GM21723 (cell line): ENCODE measurements around the gene RFX7.
A peak's percentile ranks its signal among the peaks of the same experiment; 100 is the strongest.
"Not testable (repeated sequence)": the region's sequence is repeated elsewhere in the genome, so short reads cannot be mapped to it uniquely, and the experiment has no call there.

Experiments
- ATAC-seq: cut with Tn5 transposase; IDR thresholded peaks from one replicate; pipeline ENCODE4 v1.9.1; 2021; ENCODE audit warnings: mild to moderate bottlenecking, moderate library complexity; ENCODE audit not compliant: unreplicated experiment

The RFX7 gene

GRCh38 chr15:56243163-56244037, at the start of gene RFX7:
RFX7 (minus strand) TSS chr15:56243879; CDS start chr15:56243285, 594 bp downstream.
- ATAC-seq, result peak; percentile 47

DNA sequence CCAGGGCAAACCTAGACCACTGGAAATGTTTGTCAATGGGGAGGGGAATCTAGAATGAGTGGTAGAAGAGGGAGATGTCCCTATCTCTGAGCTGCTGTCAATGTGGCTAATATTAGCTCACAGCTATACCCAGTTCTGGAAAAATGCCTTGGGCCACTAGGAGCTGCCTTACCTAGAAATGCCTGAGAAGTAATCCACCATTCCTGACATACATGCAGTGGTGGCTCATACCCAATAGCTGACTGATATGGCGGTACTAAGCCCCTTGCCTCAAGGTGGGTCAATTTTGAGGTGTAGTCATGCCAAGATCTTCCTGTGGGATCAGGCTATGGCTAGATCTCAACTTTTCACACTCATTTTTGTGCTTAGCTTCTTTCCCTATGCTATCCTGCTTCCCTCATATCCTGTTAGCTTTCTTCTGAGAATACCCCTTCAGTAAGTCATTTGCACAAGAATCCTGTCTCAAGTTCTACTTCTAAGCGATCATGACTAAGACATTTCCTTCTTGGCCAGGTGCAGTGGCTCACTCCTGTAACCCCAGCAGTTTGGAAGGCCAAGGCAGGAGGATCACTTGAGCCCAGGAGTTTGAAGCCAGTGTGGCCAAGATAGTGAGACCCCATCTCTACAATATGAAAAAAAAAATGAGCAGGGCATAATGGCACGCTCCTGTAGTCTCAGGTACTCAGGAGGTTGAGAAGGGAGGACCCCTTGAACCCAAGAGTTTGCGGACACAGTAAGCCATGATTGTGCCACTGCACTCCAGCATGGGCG, 49.1 kb upstream of the RFX7 start:
- no peak for ATAC-seq

DNA sequence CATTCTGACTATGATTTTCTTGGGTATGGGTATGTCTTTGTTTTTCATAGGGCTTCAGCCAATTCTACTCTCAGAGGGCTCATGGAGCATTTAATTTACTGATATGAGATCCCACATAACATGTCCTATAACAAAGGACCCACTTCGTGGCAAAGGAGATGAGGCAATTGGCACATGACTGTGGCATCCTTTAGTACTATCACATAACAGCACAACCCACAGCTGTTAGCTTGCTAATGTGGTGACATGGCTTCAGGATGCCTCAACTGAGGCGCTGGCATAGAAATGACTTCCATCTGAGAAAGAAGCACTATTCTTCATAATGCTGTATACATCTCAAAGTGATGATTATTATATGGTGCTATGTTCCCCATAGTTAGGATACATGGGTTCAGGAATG, 48.1 kb upstream of the RFX7 start:
- ATAC-seq, result no peak

GRCh38 chr15:56286213-56286612, 42.5 kb upstream of the RFX7 start:
- ATAC-seq, result no peak

GRCh38 chr15:56281145-56281544, 37.5 kb upstream of the RFX7 start:
- ATAC-seq, result no peak

DNA sequence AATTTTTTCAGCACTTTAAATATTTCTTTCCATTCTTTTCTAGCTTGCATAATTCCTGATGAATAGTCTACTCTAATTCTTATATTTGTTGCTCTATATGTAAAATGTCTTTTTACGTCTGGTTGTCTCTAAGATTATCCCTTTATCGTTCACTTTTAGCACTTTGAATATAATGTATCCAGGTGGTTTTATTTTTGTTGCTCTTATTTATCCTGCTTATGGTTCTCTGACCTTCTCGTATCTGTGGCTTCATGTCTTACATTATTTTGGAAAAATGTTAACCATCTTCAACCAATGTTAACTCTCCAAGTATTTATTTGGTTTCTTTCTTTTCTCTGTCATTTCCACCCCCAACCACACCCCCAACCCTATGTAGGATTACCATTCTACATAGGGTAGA, 30.0 kb upstream of the RFX7 start:
- ATAC-seq, result no peak

GRCh38 chr15:56272454-56272853, 28.8 kb upstream of the RFX7 start:
- no peak for ATAC-seq

- ATAC-seq, result not testable (repeated sequence)
Measured at GRCh38 chr15:56266465-56266864, 22.8 kb upstream of the RFX7 start.

GRCh38 chr15:56261854-56262509, 18.3 kb upstream of the RFX7 start:
- ATAC-seq, result no peak

- ATAC-seq, result not testable (repeated sequence)
Measured at GRCh38 chr15:56257306-56257705, 13.6 kb upstream of the RFX7 start.

GRCh38 chr15:56254265-56254664, 10.6 kb upstream of the RFX7 start:
- ATAC-seq, result no peak

GRCh38 chr15:56252386-56252785, 8.7 kb upstream of the RFX7 start:
- no peak for ATAC-seq

GRCh38 chr15:56251315-56252095, 7.8 kb upstream of the RFX7 start:
- ATAC-seq, result no peak

- no peak for ATAC-seq
Measured at GRCh38 chr15:56250626-56251025, 6.9 kb upstream of the RFX7 start.

DNA sequence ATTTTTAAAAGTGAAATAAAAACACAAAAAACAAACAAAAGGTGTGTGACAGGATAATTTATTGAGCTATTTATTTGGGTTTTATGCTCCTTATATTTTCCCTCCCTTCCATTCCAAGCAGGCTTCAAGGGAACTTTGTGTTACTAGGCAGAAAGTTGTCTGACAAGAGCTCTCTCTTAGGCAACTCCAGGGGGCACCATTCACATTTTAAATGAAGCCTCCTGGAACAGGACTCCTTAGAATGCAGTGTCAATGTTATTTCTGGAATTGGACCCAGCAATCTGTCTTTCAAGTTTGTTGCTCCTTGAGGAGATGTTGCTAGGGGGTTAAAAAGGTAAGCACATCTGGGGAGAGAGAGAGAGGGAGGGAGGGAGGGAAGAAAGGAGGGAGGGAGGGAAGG, 5.4 kb upstream of the RFX7 start:
- no peak for ATAC-seq

DNA sequence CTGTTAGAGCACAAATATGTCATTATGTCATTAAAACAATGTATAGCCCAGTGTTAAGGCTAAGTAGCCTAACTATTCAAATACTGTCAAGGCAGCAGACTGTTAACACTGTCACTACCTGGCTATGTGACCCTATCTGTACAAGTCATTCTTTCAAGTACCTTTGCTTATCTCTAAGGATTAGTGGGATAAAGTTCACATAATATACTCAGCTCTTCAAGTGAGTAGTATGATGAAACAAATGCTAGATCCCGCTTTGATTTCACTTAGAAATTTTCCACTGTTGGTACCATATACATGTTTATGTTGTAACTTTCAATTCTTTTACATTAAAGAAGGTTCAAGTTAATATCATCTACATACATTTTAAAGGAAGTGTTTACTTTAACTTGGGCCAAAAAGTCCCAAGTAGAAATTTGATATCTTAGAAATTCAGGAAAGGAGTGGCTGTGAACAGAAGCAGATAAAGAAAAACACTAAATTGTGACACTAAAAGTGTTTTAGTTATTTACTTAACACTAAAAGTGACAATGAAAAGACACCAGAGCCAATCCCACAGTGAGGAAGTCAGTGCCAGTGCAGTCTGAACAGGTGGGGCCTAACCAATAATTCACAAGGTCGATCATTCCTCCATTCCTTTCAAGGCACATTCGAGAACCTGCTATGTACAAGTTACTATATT, 4.8 kb upstream of the RFX7 start:
- ATAC-seq, result no peak

DNA sequence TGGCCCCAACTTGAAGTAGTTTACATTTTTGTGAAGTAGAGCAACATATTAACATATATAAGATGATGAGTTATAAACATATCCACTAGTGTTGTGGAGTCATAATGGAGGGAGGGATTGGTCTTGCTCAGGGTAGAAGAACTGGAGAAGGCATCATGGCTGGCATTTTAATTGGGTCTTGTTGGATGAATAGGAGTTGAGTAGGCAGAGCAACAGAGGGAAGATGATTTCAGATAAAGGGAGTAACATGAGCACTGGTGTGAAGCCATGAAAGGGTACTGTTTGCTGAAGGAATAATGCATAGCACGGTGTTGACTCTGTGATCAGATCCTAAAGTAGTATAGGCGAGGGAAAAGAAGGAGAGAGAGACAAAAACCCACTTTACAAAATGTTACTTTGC, 3.6 kb upstream of the RFX7 start:
- ATAC-seq, result no peak

DNA sequence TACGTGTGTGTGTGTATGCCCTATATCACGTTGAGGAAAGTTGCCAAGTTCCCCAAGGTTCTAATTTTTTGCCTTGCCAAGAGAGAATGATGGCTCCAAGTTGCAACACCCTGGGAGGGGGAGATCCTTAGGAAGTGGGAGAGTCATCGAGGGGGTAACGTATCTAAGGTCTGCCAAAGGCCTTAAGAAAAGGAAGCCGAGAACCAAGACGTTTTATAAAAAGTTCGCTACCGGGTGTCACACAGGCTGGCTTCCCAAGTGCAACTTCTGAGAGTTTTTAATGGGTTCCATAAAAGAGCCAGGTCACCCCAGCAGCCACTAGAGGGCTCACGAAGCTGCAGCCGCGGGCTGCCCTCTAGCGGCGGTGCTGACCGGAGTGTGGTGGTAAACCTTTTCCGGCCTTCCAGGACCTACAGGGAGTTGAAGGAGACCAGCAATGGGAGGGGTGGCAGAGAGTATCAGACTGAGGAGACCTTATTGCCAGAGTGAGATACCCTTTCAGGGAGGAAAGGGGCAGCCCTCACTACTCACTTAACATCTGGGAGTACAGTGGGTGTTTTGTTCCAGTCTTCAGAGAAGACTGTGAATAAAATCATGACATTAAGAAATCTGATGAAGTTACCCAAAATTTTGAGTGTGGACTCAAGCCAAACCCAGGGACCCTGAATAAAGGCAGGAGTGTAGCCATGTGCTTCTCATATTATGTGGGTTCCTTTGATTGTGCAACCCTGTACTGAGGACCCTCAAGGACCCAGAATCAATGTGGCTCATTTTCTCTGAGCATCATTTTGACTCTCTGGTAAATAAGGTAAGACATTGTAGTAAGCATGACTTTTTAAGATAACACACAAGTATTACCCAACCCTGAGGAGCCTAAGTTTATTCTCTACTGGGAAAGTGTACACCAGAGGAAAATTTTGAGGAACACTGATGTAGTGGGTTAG, 2.5 kb upstream of the RFX7 start:
- peak; percentile 62 for ATAC-seq
